Stimulated activated CD4-positive, alpha-beta T cell treated with anti-CD3 and anti-CD28 coated beads, TNF-alpha, amount 100 ng/mL, for 48 hours (primary cell): ENCODE data around the gene ZNF136.

Experiments used
- DNase-seq, 3 donors: peaks; one replicate each; pipeline ENCODE4 v3.0.0-alpha.2; 2020; ENCODE audit warnings: low read depth in 3 of 3

The ZNF136 gene

GRCh38 chr19:12162882-12163806 is at the start of gene ZNF136:
TSS of gene ZNF136 (plus strand) at chr19:12163096. CDS start at chr19:12163204, 108 bp downstream.
- peak; percentile 85 to 91 (median 90) for DNase-seq

- no peak for DNase-seq
These were observed 49.8 kb upstream of the ZNF136 start for GRCh38 chr19:12113121-12113520.

GRCh38 chr19:12117201-12117970 is 45.5 kb upstream of the ZNF136 start:
- no peak for DNase-seq

GRCh38 chr19:12126707-12127106 is 36.2 kb upstream of the ZNF136 start:
- DNase-seq = no peak

- DNase-seq = no peak
These were observed 29.8 kb upstream of the ZNF136 start for GRCh38 chr19:12133069-12133468.

- DNase-seq = no peak
These were observed 25.5 kb upstream of the ZNF136 start for GRCh38 chr19:12137221-12137940.

- DNase-seq = no peak
These were observed 23.6 kb upstream of the ZNF136 start for GRCh38 chr19:12139269-12139668.

GRCh38 chr19:12139885-12140544 is 22.9 kb upstream of the ZNF136 start, which contains the start of gene ZNF20:
TSS of gene ZNF20 (minus strand) at chr19:12140350. CDS start at chr19:12140182, 168 bp downstream.
- peak; percentile 82 to 89 (median 86) for DNase-seq

- peak; percentile 75 to 85 (median 83) for DNase-seq
These were observed 22.1 kb upstream of the ZNF136 start for GRCh38 chr19:12140545-12141404.

GRCh38 chr19:12141405-12141736 is 21.5 kb upstream of the ZNF136 start:
- no peak for DNase-seq

GRCh38 chr19:12145348-12145747 is 17.5 kb upstream of the ZNF136 start:
- DNase-seq = no peak

- no peak for DNase-seq
These were observed 7.5 kb upstream of the ZNF136 start for GRCh38 chr19:12155324-12155860.

GRCh38 chr19:12156223-12157058 is 6.5 kb upstream of the ZNF136 start, which contains the start of gene ZNF625:
TSS of gene ZNF625 (minus strand) at chr19:12156734. CDS start at chr19:12156558, 176 bp downstream.
- DNase-seq = peak in 2 of 3 donors; percentile 26 to 43

GRCh38 chr19:12159773-12160414 is 3.0 kb upstream of the ZNF136 start:
- no peak for DNase-seq

GRCh38 chr19:12162513-12162881 is 399 bp upstream of the ZNF136 start:
- DNase-seq = no peak

GRCh38 chr19:12163826-12164225 is 930 bp downstream of the ZNF136 start:
- no peak for DNase-seq

GRCh38 chr19:12166626-12167025 is 3.7 kb downstream of the ZNF136 start:
- no peak for DNase-seq

- DNase-seq = no peak
These were observed 17.5 kb downstream of the ZNF136 start for GRCh38 chr19:12180377-12180776.

- no peak for DNase-seq
These were observed 24.7 kb downstream of the ZNF136 start for GRCh38 chr19:12187625-12188024.
